Stimulated activated CD4-positive, alpha-beta T cell treated with anti-CD3 and anti-CD28 coated beads, Interleukin-1b, Interleukin-23, amount 100 ng/mL, for 1 hour (primary cell): ENCODE results near the gene TBC1D24.

Experiments
- DNase-seq, 2 donors: peaks; one replicate each; pipeline ENCODE4 v3.0.0-alpha.2; 2020; ENCODE audit warnings: low read depth in 2 of 2

Gene TBC1D24

GRCh38 chr16:2450535-2450934 lies 24.4 kb upstream of the TBC1D24 start:
- no peak for DNase-seq

GRCh38 chr16:2450975-2451381 lies 23.9 kb upstream of the TBC1D24 start:
- DNase-seq, result no peak

- DNase-seq, result no peak
Measured at GRCh38 chr16:2451851-2452320, 23.0 kb upstream of the TBC1D24 start.

- DNase-seq, result no peak
Measured at GRCh38 chr16:2452650-2453049, 22.3 kb upstream of the TBC1D24 start.

GRCh38 chr16:2455081-2455845 lies 19.7 kb upstream of the TBC1D24 start:
- no peak for DNase-seq

- no peak for DNase-seq
Measured at GRCh38 chr16:2456551-2457153, 18.3 kb upstream of the TBC1D24 start.

GRCh38 chr16:2457267-2457666 lies 17.7 kb upstream of the TBC1D24 start:
- DNase-seq, result no peak

- DNase-seq, result no peak
Measured at GRCh38 chr16:2457946-2458345, 17.0 kb upstream of the TBC1D24 start.

GRCh38 chr16:2458887-2459646 lies 15.9 kb upstream of the TBC1D24 start:
- DNase-seq, result no peak

- DNase-seq, result peak; percentile 93 to 95
Measured at GRCh38 chr16:2459647-2460390, 15.1 kb upstream of the TBC1D24 start, which contains the start of gene TEDC2. Gene TEDC2, plus strand, starts transcription at chr16:2460109. Its CDS starts 36 bp downstream, at chr16:2460145.

- DNase-seq, result no peak
Measured at GRCh38 chr16:2460391-2460713, 14.6 kb upstream of the TBC1D24 start.

- DNase-seq, result no peak
Measured at GRCh38 chr16:2460916-2461315, 14.0 kb upstream of the TBC1D24 start.

GRCh38 chr16:2462031-2462866 lies 12.7 kb upstream of the TBC1D24 start:
- no peak for DNase-seq

- DNase-seq, result no peak
Measured at GRCh38 chr16:2464333-2464732, 10.6 kb upstream of the TBC1D24 start.

GRCh38 chr16:2465653-2466415 lies 9.1 kb upstream of the TBC1D24 start:
- DNase-seq, result no peak

- DNase-seq, result no peak
Measured at GRCh38 chr16:2466667-2467527, 8.0 kb upstream of the TBC1D24 start.

GRCh38 chr16:2467528-2468232 lies 7.2 kb upstream of the TBC1D24 start:
- no peak for DNase-seq

- no peak for DNase-seq
Measured at GRCh38 chr16:2468233-2468724, 6.6 kb upstream of the TBC1D24 start.
